ENCODE data around the gene TMEM170A.
"Not testable (repeated sequence)": the region's sequence is repeated elsewhere in the genome, so short reads cannot be mapped to it uniquely, and the experiment has no call there.

Gene TMEM170A

GRCh38 chr16:75464122-75464918 lies at the start of gene TMEM170A:
TMEM170A (minus strand) TSS chr16:75464689; CDS start chr16:75464600, 89 bp downstream.
- DNase-seq, result peak; percentile 96

GRCh38 chr16:75506574-75506973 lies 42.1 kb upstream of the TMEM170A start:
- peak; percentile 78 for DNase-seq

- no peak for DNase-seq
These were observed 41.6 kb upstream of the TMEM170A start for GRCh38 chr16:75506107-75506506.

- no peak for DNase-seq
These were observed 39.3 kb upstream of the TMEM170A start for GRCh38 chr16:75503801-75504200.

- DNase-seq, result no peak
These were observed 38.6 kb upstream of the TMEM170A start for GRCh38 chr16:75502916-75503605.

- peak; percentile 19 for DNase-seq
These were observed 37.3 kb upstream of the TMEM170A start for GRCh38 chr16:75501820-75502219.

- no peak for DNase-seq
These were observed 36.9 kb upstream of the TMEM170A start for GRCh38 chr16:75501359-75501758.

GRCh38 chr16:75498605-75499322 lies 34.3 kb upstream of the TMEM170A start:
- DNase-seq, result not testable (repeated sequence)

GRCh38 chr16:75497558-75497957 lies 33.1 kb upstream of the TMEM170A start:
- no peak for DNase-seq

- DNase-seq, result no peak
These were observed 30.7 kb upstream of the TMEM170A start, which contains the start of gene CHST6 for GRCh38 chr16:75495076-75495674. CHST6 (minus strand) TSS chr16:75495441; CDS start chr16:75479828, 15,613 bp downstream.

- no peak for DNase-seq
These were observed 30.2 kb upstream of the TMEM170A start for GRCh38 chr16:75494661-75495075.

GRCh38 chr16:75494184-75494583 lies 29.7 kb upstream of the TMEM170A start:
- DNase-seq, result no peak

GRCh38 chr16:75491876-75492275 lies 27.4 kb upstream of the TMEM170A start:
- DNase-seq, result peak; percentile 37

- DNase-seq, result no peak
These were observed 23.8 kb upstream of the TMEM170A start for GRCh38 chr16:75488322-75488721.

GRCh38 chr16:75486676-75487313 lies 22.3 kb upstream of the TMEM170A start:
- DNase-seq, result no peak

- DNase-seq, result no peak
These were observed 21.7 kb upstream of the TMEM170A start for GRCh38 chr16:75486014-75486675.

- no peak for DNase-seq
These were observed 20.9 kb upstream of the TMEM170A start for GRCh38 chr16:75485230-75486013.

GRCh38 chr16:75483222-75483621 lies 18.7 kb upstream of the TMEM170A start:
- DNase-seq, result peak; percentile 85

- DNase-seq, result no peak
These were observed 18.1 kb upstream of the TMEM170A start for GRCh38 chr16:75482434-75483205.

GRCh38 chr16:75481475-75481874 lies 17.0 kb upstream of the TMEM170A start:
- DNase-seq, result no peak
